GM12878 (cell line): ENCODE measurements around the gene TSEN54. TPM values are rescaled to one million over a fixed set of nuclear protein-coding genes. Genes with fewer than 3 reads are reported as not detected.

Experiments used
- ATAC-seq: fragments of 200-7000 bp; cut with Tn5 transposase; 3 replicates; pipeline ENCODE4 v1.9.1; 2020; ENCODE audit warnings: mild to moderate bottlenecking, moderate library complexity
- BruUV-seq: library from RNA; stranded (reverse); fragments of 400-500 nt; replicated peaks from 2 replicates; lab custom pipeline; 2021; lab: Mats Ljungman, UMichigan
- CTCF ChIA-PET: fragments of 300-600 bp; sonication (Branson Sonifier 250); formaldehyde crosslinking; extraction: SDS; loops from one replicate; lab custom pipeline; 2021; ENCODE audit warnings: inconsistent platforms; lab: Yijun Ruan, JAX
- POLR2A ChIA-PET: fragments of 350-600 bp; formaldehyde crosslinking; extraction: SDS; loops from one replicate; lab custom pipeline; 2021; ENCODE audit warnings: inconsistent platforms; lab: Charles Lee
- RAD21 ChIA-PET: fragments of 300-600 bp; sonication (Branson Sonifier 250); formaldehyde crosslinking; loops from one replicate; lab custom pipeline; 2023; ENCODE audit warnings: antibody characterized with exemption; ENCODE audit not compliant: unreplicated experiment; lab: Charles Lee
- SMC1A ChIA-PET: fragments of 300-600 bp; sonication (Branson Sonifier 250); formaldehyde crosslinking; loops from one replicate; lab custom pipeline; 2023; ENCODE audit not compliant: unreplicated experiment, uncharacterized antibody; lab: Charles Lee
- DNase-seq: peaks from one replicate; pipeline ENCODE4 v3.0.0-alpha.2; 2011; ENCODE audit warnings: low read depth, low spot score
- FAIRE-seq: peaks from 3 replicates; lab custom pipeline; 2011; peaks lifted over from hg19 to GRCh38; lab: Jason Lieb, UNC
- H2AFZ ChIP-seq: 2 replicates; pipeline ENCODE4 v1.6.0; 2011; ENCODE audit warnings: low read depth, low read length, control low read depth; ENCODE audit not compliant: control insufficient read depth
- H3K27ac ChIP-seq: 2 replicates; pipeline ENCODE4 v1.5.1; 2011; ENCODE audit warnings: control low read depth; ENCODE audit not compliant: control insufficient read depth, insufficient read depth
- H3K27me3 ChIP-seq, 2 experiments: replicated peaks in 1 of 2; 2 replicates each; pipeline versions ENCODE4 v1.6.0 to v1.6.1; 2011; ENCODE audit warnings: low read length in 1 of 2; ENCODE audit not compliant: control insufficient read depth in 2 of 2, insufficient read depth in 2 of 2
- H3K36me3 ChIP-seq, 2 experiments: 2 replicates each; pipeline ENCODE4 v1.5.1; 2011; ENCODE audit warnings: low read length in 1 of 2; ENCODE audit not compliant: control insufficient read depth in 2 of 2, insufficient read depth in 2 of 2
- H3K4me1 ChIP-seq: 2 replicates; pipeline ENCODE4 v1.6.1; 2011; ENCODE audit warnings: mild to moderate bottlenecking, low read length, moderate library complexity, mixed read lengths; ENCODE audit not compliant: control insufficient read depth, insufficient read depth
- H3K4me2 ChIP-seq: 2 replicates; pipeline ENCODE4 v1.6.0; 2011; ENCODE audit warnings: control low read depth; ENCODE audit not compliant: control insufficient read depth, insufficient read depth
- H3K4me3 ChIP-seq: fragments of 200-600 bp; sonication (generic); 2 replicates; pipeline ENCODE4 v1.5.1; 2016
- H3K79me2 ChIP-seq: 2 replicates; pipeline ENCODE4 v1.6.0; 2011; ENCODE audit warnings: low read length; ENCODE audit not compliant: control insufficient read depth, insufficient read depth
- H3K9ac ChIP-seq: 2 replicates; pipeline ENCODE4 v1.8.0; 2011; ENCODE audit warnings: low read length, control low read depth, mixed read lengths; ENCODE audit not compliant: control insufficient read depth, insufficient read depth
- H3K9me3 ChIP-seq: replicated peaks from 3 replicates; pipeline ENCODE4 v1.5.1; 2011; ENCODE audit warnings: mild to moderate bottlenecking, low read length; ENCODE audit not compliant: control insufficient read depth, insufficient read depth
- H4K20me1 ChIP-seq: 2 replicates; pipeline ENCODE4 v1.6.0; 2011; ENCODE audit not compliant: control insufficient read depth, insufficient read depth
- BCLAF1 ChIP-seq: fragments of 450-650 bp; IDR thresholded peaks from 2 replicates; pipeline ENCODE4 v1.6.1; 2017; ENCODE audit warnings: antibody characterized with exemption, mild to moderate bottlenecking, moderate library complexity
- GATAD2B ChIP-seq: fragments of 450-650 bp; conservative IDR thresholded peaks from 2 replicates; pipeline ENCODE4 v1.6.1; 2017; ENCODE audit warnings: low read depth, mild to moderate bottlenecking, moderate library complexity
- HDAC6 ChIP-seq: fragments of 200-600 bp; sonication (generic); IDR thresholded peaks from one replicate; pipeline ENCODE4 v1.8.0; 2017; ENCODE audit warnings: antibody characterized with exemption; ENCODE audit not compliant: unreplicated experiment
- KAT2A ChIP-seq: conservative IDR thresholded peaks from 2 replicates; pipeline ENCODE4 v1.6.1; 2011; ENCODE audit warnings: low read depth, low read length; ENCODE audit not compliant: control insufficient read depth
- NR2C2 ChIP-seq: IDR thresholded peaks from 2 replicates; pipeline ENCODE4 v1.6.1; 2011; ENCODE audit warnings: borderline replicate concordance, low read depth; ENCODE audit not compliant: control insufficient read depth, insufficient read length
- NRF1 ChIP-seq: conservative IDR thresholded peaks from 2 replicates; pipeline ENCODE4 v1.6.1; 2011; ENCODE audit warnings: mild to moderate bottlenecking, low read depth, low read length, improper control_type of control experiment
- TARDBP ChIP-seq: IDR thresholded peaks from 2 replicates; pipeline ENCODE4 v1.6.1; 2016; ENCODE audit warnings: borderline replicate concordance
- TCF7 ChIP-seq: IDR thresholded peaks from 2 replicates; pipeline ENCODE4 v1.6.1; 2014; ENCODE audit warnings: antibody characterized with exemption, borderline replicate concordance
- ZNF217 ChIP-seq: fragments of 450-650 bp; IDR thresholded peaks from 2 replicates; pipeline ENCODE4 v1.6.1; 2017; ENCODE audit warnings: antibody characterized with exemption, mild to moderate bottlenecking
- WGBS: methylation state at CpG from one replicate; pipeline ENCODE4 v1.1.6; 2016; ENCODE audit warnings: low lambda C conversion rate; ENCODE audit not compliant: insufficient replicate concordance, insufficient coverage; ENCODE audit errors: missing lambda C conversion rate; 5-methylcytosine and 5-hydroxymethylcytosine counted together
- in situ Hi-C: fragments of 300-500 bp; cut with MboI; formaldehyde crosslinking; loops from 9 replicates; pipeline ENCODE4 v1.14.3; 2018; ENCODE audit warnings: mixed read lengths
- intact Hi-C: fragments of 100-400 bp; cut with micrococcal nuclease; formaldehyde crosslinking; loops from one replicate; pipeline ENCODE4 v1.14.2; 2022; ENCODE audit not compliant: unreplicated experiment
- polyA plus RNA-seq, 11 experiments: library from polyadenylated mRNA; depleted of rRNA in 4 of 11; unstranded in 6 of 11; stranded (reverse) in 5 of 11; fragments of >200 nt; fragmentation: Nextera tagmentation in 4 of 11; fragmentation: Illumina TruSeq in 1 of 11; extraction: Ambion mirVana in 4 of 11; extraction: Trizol in 1 of 11; gene quantifications; 1 replicate in 1 of 11; 2 replicates in 10 of 11; pipeline versions ENCODE4 v1.2.1 to v1.2.3, GENCODE V29; 2011 to 2016; ENCODE audit warnings: inconsistent platforms in 2 of 11, missing spikeins in 2 of 11, low read depth in 1 of 11
- total RNA-seq, 4 experiments: library from RNA; depleted of rRNA in 3 of 4; stranded (reverse); fragments of >200 nt in 3 of 4; fragmentation: Illumina TruSeq in 1 of 4; extraction: Trizol in 1 of 4; gene quantifications; 2 replicates each; pipeline versions ENCODE4 v1.2.1 to v1.2.3, GENCODE V29; 2013 to 2021

The TSEN54 gene
- total and polyA plus RNA-seq, 10 of the 15 experiments (the other 5 are each of a cell fraction or from before 2014, with no cell fraction given) = 7.1 to 48.0 (median 41.1) TPM

- TSS peak; percentile 41 for BruUV-seq
- RAD21 ChIA-PET = interaction anchor here (0.5 kb wide), 1 partner anchor 65 kb away, joined by 5 read pairs; no protein-coding TSS in a partner anchor
- no peaks in the 10 kb centered on the region for H3K27me3 ChIP-seq
- intact Hi-C loops = no loop called here
- in situ Hi-C loops = no loop called here
- no peaks in the 10 kb centered on the region for H3K9me3 ChIP-seq
- CTCF ChIA-PET = no interaction called here
- no peak overlapping the region for H3K27ac ChIP-seq
- no peak overlapping the region for H3K4me3 ChIP-seq
- no peak overlapping the region for H3K9ac ChIP-seq
- H3K79me2 ChIP-seq = no peaks in the 10 kb centered on the region
- H2AFZ ChIP-seq = no peak overlapping the region
- TF ChIP-seq KAT2A (no peak), NR2C2 (no peak), ZNF217 (no peak), HDAC6 (no peak), NRF1 (no peak), TARDBP (no peak), TCF7 (no peak), BCLAF1 (no peak), GATAD2B (no peak)
- POLR2A ChIA-PET = no interaction called here
- H3K36me3 ChIP-seq = peaks cover 7 to 15% of the 10 kb centered on the region in 2 experiments; a peak in 3 of 4 replicates
- H3K4me2 ChIP-seq = no peak overlapping the region
- no peak for FAIRE-seq
- SMC1A ChIA-PET = no interaction called here
- no peak for DNase-seq
- H4K20me1 ChIP-seq = no peaks in the 10 kb centered on the region
- peaks cover 6% of the 10 kb centered on the region for H3K4me1 ChIP-seq
- WGBS = 87% methylated on average over 23 of the region's 23 CpGs
- ATAC-seq = no peak
Observed at GRCh38 chr17:75492555-75493168, 23.7 kb upstream of the TSEN54 start.
